ENCODE measurements around the gene PLCB4. TPM values are rescaled to one million over a fixed set of nuclear protein-coding genes. Genes with fewer than 3 reads are reported as not detected.

PLCB4 gene
- total and polyA plus RNA-seq, 7 donors = 0.90 to 6.7 (median 2.1) TPM

GRCh38 chr20:9139106-9139833 is 70.4 kb downstream of the PLCB4 start:
- no peaks in the 10 kb centered on the region for H3K4me1 ChIP-seq
- intact Hi-C loops (cut with DNase I) = no loop called here
- H3K27ac ChIP-seq = no peak overlapping the region
- TF ChIP-seq CTCF (IDR thresholded peaks at IDR 0.05) = no peak
- H3K4me3 ChIP-seq = no peak overlapping the region
- H3K9me3 ChIP-seq = peaks cover 10% of the 10 kb centered on the region
- WGBS, 3 donors = 79 to 82% (median 81%) methylated on average over 3 of the region's 3 CpGs
- ATAC-seq (no peak), DNase-seq (no peak)
- no peaks in the 10 kb centered on the region for H3K36me3 ChIP-seq (ENCODE audit: insufficient read depth in 1 of 2, low read depth in 1 of 2)
- no peaks in the 10 kb centered on the region for H3K27me3 ChIP-seq (ENCODE audit: insufficient read depth in 3 of 3, low read length in 2 of 3)

- no peak overlapping the region for H3K27ac ChIP-seq
- H3K4me1 ChIP-seq = no peaks in the 10 kb centered on the region
- WGBS, 3 donors = 58 to 63% (median 59%) methylated on average over 8 of the region's 8 CpGs
- intact Hi-C loops (cut with DNase I) = no loop called here
- no peak for TF ChIP-seq CTCF (IDR thresholded peaks at IDR 0.05)
- DNase-seq (no peak), ATAC-seq (no peak)
- H3K9me3 ChIP-seq = peaks cover 10% of the 10 kb centered on the region
- no peaks in the 10 kb centered on the region for H3K27me3 ChIP-seq (ENCODE audit: insufficient read depth in 3 of 3, low read length in 2 of 3)
- no peaks in the 10 kb centered on the region for H3K36me3 ChIP-seq (ENCODE audit: insufficient read depth in 1 of 2, low read depth in 1 of 2)
- no peak overlapping the region for H3K4me3 ChIP-seq
Observed at GRCh38 chr20:9140162-9140760, 71.4 kb downstream of the PLCB4 start.

GRCh38 chr20:9141070-9141469 is 72.2 kb downstream of the PLCB4 start:
- peaks cover 10% of the 10 kb centered on the region for H3K9me3 ChIP-seq
- no peaks in the 10 kb centered on the region for H3K27me3 ChIP-seq (ENCODE audit: insufficient read depth in 3 of 3, low read length in 2 of 3)
- no peak overlapping the region for H3K27ac ChIP-seq
- no peaks in the 10 kb centered on the region for H3K36me3 ChIP-seq (ENCODE audit: insufficient read depth in 1 of 2, low read depth in 1 of 2)
- DNase-seq = no peak
- WGBS, 3 donors = 79 to 86% (median 81%) methylated on average over 1 of the region's 1 CpG
- no peak for TF ChIP-seq CTCF (IDR thresholded peaks at IDR 0.05)
- ATAC-seq = no peak
- intact Hi-C loops (cut with DNase I) = no loop called here
- H3K4me1 ChIP-seq = no peaks in the 10 kb centered on the region
- no peak overlapping the region for H3K4me3 ChIP-seq

GRCh38 chr20:9141921-9142320 is 73.0 kb downstream of the PLCB4 start:
- no peak for ATAC-seq
- no peaks in the 10 kb centered on the region for H3K4me1 ChIP-seq
- intact Hi-C loops (cut with DNase I) = no loop called here

More at GRCh38 chr20:9141921-9142320, 73.0 kb downstream of the PLCB4 start:
- Histone ChIP-seq H3K4me3 (no peak overlapping the region), H3K9me3 (peaks cover 10% of the 10 kb centered on the region), H3K36me3 (ENCODE audit: insufficient read depth in 1 of 2, low read depth in 1 of 2) (no peaks in the 10 kb centered on the region), H3K27ac (no peak overlapping the region), H3K27me3 (ENCODE audit: insufficient read depth in 3 of 3, low read length in 2 of 3) (no peaks in the 10 kb centered on the region)
- no peak for TF ChIP-seq CTCF (IDR thresholded peaks at IDR 0.05)
- no peak for DNase-seq

Measured in psoas muscle (tissue), 8 donors.